CD4-positive, alpha-beta T cell (primary cell): ENCODE measurements around the gene PHF23. TPM values are rescaled to one million over a fixed set of nuclear protein-coding genes. Genes with fewer than 3 reads are reported as not detected.
A peak's percentile ranks its signal among the peaks of the same experiment; 100 is the strongest.

Experiments
- ATAC-seq: fragments of 200-7000 bp; cut with Tn5 transposase; one replicate; pipeline ENCODE4 v1.10.0; 2022; ENCODE audit warnings: mild to moderate bottlenecking; ENCODE audit not compliant: poor library complexity
- CTCF ChIA-PET: fragments of 350-600 bp; sonication (Branson Sonifier 250); formaldehyde crosslinking; loops from one replicate; lab custom pipeline; 2021; ENCODE audit warnings: antibody characterized with exemption, inconsistent platforms; lab: Charles Lee
- POLR2A ChIA-PET: fragments of 350-600 bp; sonication (Branson Sonifier 250); formaldehyde crosslinking; loops from one replicate; lab custom pipeline; 2021; ENCODE audit warnings: antibody characterized with exemption, inconsistent platforms; lab: Charles Lee
- DNase-seq, 14 experiments: peaks; one replicate each; pipeline ENCODE4 v3.0.0-alpha.2; 2013 to 2020; ENCODE audit warnings: mixed read lengths in 2 of 14
- H3K27ac ChIP-seq, 2 donors: one replicate each; pipeline versions ENCODE4 v1.5.1 to v1.7.0; 2013; ENCODE audit warnings: low read length in 2 of 2, low read depth in 1 of 2, mild to moderate bottlenecking in 1 of 2
- H3K27me3 ChIP-seq, 2 experiments: 1 replicate in 1 of 2; 2 replicates in 1 of 2; pipeline versions ENCODE4 v1.6.1 to v1.7.0; 2013; ENCODE audit warnings: low read length in 2 of 2, control low read depth in 1 of 2, mild to moderate bottlenecking in 1 of 2, moderate library complexity in 1 of 2; ENCODE audit not compliant: insufficient read depth in 2 of 2, control insufficient read depth in 1 of 2
- H3K36me3 ChIP-seq: one replicate; pipeline ENCODE4 v1.6.1; 2013; ENCODE audit warnings: low read length, control low read depth; ENCODE audit not compliant: insufficient read depth
- H3K4me1 ChIP-seq: one replicate; pipeline ENCODE4 v1.6.1; 2013; ENCODE audit warnings: low read length, control low read depth; ENCODE audit not compliant: insufficient read depth
- H3K4me3 ChIP-seq: one replicate; pipeline ENCODE4 v1.5.1; 2013; ENCODE audit warnings: mild to moderate bottlenecking, low read length, moderate library complexity
- H3K9me3 ChIP-seq, 2 experiments: 1 replicate in 1 of 2; 2 replicates in 1 of 2; pipeline versions ENCODE4 v1.6.1 to v1.7.0; 2013; ENCODE audit warnings: low read length in 2 of 2, mild to moderate bottlenecking in 2 of 2, control low read depth in 1 of 2, moderate library complexity in 1 of 2; ENCODE audit not compliant: control insufficient read depth in 1 of 2, insufficient read depth in 1 of 2
- H3K27ac Mint-ChIP-seq: one replicate; pipeline ENCODE4 v1.8.0; 2020; ENCODE audit warnings: mixed read lengths
- H3K27me3 Mint-ChIP-seq: one replicate; pipeline ENCODE4 v1.8.0; 2021; ENCODE audit warnings: mixed read lengths
- H3K36me3 Mint-ChIP-seq: one replicate; pipeline ENCODE4 v1.8.0; 2021; ENCODE audit warnings: low read depth, mixed read lengths
- H3K4me1 Mint-ChIP-seq: one replicate; pipeline ENCODE4 v1.8.0; 2021; ENCODE audit warnings: low read depth, mixed read lengths
- H3K4me3 Mint-ChIP-seq: one replicate; pipeline ENCODE4 v1.8.0; 2020; ENCODE audit warnings: mild to moderate bottlenecking, mixed read lengths
- H3K9me3 Mint-ChIP-seq: one replicate; pipeline ENCODE4 v1.8.0; 2020; ENCODE audit warnings: mixed read lengths
- CTCF ChIP-seq: fragments of 200-600 bp; IDR thresholded peaks from one replicate; pipeline ENCODE4 v1.8.0; 2022; ENCODE audit warnings: antibody characterized with exemption, mild to moderate bottlenecking
- intact Hi-C, 2 experiments: fragments of 100-400 bp; cut with DNase I in 1 of 2; cut with micrococcal nuclease in 1 of 2; formaldehyde crosslinking; loops; one replicate each; pipeline versions ENCODE4 v1.15.1 to v1.9.0; 2023 to 2025; cut with DNase I, micrococcal nuclease
- total RNA-seq, 174 experiments: library from RNA in 2 of 174; stranded (reverse) in 2 of 174; gene quantifications; one replicate each; pipeline ENCODE4 v1.2.3 and lab custom pipeline; 2021 to 2026

PHF23 gene
- total RNA-seq, 2 experiments from 2014 or later: 4.5 to 5.1 TPM

GRCh38 chr17:7192271-7192937 is 46.9 kb downstream of the PHF23 start:
- H3K27ac ChIP-seq: no peak overlapping the region
- POLR2A ChIA-PET: no interaction called here
- DNase-seq: no peak
- Mint-ChIP-seq H3K27ac (no peak overlapping the region), H3K9me3 (no peaks in the 10 kb centered on the region), H3K4me1 (no peaks in the 10 kb centered on the region), H3K4me3 (no peak overlapping the region), H3K36me3 (peaks cover 7% of the 10 kb centered on the region), H3K27me3 (no peaks in the 10 kb centered on the region)
- peaks cover 3% of the 10 kb centered on the region for H3K4me1 ChIP-seq
- H3K9me3 ChIP-seq: no peaks in the 10 kb centered on the region
- H3K36me3 ChIP-seq: peaks cover 3% of the 10 kb centered on the region
- H3K27me3 ChIP-seq: no peaks in the 10 kb centered on the region
- H3K4me3 ChIP-seq: no peak overlapping the region
- no peak for ATAC-seq
- CTCF ChIA-PET: no interaction called here
- intact Hi-C loops: no loop called here
- no peak for TF ChIP-seq CTCF

DNA sequence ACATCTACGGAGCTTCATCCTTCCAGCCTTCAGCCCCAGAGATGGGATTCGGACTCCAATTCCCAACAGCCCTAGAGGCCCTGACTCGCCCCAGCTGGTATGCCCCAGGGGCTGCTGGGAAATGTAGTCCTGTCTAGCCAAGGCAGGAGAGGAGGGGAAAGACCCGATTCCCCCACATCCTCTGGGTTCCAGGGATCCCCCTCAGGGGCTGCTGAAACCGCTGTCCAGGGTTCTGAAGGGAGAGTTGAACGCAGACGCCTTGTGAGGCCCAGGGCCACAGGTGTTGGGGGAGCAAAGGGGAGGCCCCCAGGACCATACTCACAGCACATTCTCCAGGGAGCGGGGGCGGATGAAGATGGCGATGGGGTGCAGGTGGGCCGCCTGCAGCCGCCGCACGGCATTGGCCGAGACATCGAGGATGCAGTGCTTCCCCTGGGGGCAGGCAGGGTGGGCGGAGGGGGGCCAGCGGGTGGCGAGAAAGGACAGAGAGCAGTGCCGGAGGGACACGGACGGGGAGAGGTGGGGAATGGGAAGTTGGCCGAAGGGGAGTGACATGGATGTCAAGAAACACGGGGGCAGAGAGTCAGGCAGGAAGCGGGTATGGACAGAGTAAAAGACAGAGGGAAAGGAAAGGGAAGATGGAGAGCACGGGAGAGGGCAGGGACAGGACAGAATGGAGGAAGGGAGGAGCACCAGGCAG is 47.5 kb downstream of the PHF23 start:
- ChIA-PET CTCF (interaction anchor here (1.4 kb wide), 1 partner anchor 8 kb away, joined by 3 read pairs; no protein-coding TSS in a partner anchor), POLR2A (no interaction called here)
- Mint-ChIP-seq H3K27ac (no peak overlapping the region), H3K9me3 (no peaks in the 10 kb centered on the region), H3K4me1 (no peaks in the 10 kb centered on the region), H3K36me3 (peaks cover 7% of the 10 kb centered on the region), H3K27me3 (no peaks in the 10 kb centered on the region), H3K4me3 (no peak overlapping the region)
- Histone ChIP-seq H3K9me3 (no peaks in the 10 kb centered on the region), H3K27me3 (no peaks in the 10 kb centered on the region), H3K27ac (no peak overlapping the region), H3K4me1 (peaks cover 3% of the 10 kb centered on the region), H3K36me3 (peaks cover 3% of the 10 kb centered on the region), H3K4me3 (no peak overlapping the region)
- ATAC-seq (peak; percentile 57), DNase-seq (peak in 4 of 14 experiments; percentile 20 to 57 (median 28))
- no peak for TF ChIP-seq CTCF
- intact Hi-C loops: no loop called here

GRCh38 chr17:7191069-7191468 is 48.2 kb downstream of the PHF23 start:
- no peak for TF ChIP-seq CTCF
- Histone ChIP-seq H3K27me3 (no peaks in the 10 kb centered on the region), H3K9me3 (no peaks in the 10 kb centered on the region), H3K27ac (no peak overlapping the region), H3K36me3 (peaks cover 3% of the 10 kb centered on the region), H3K4me1 (peaks cover 3% of the 10 kb centered on the region), H3K4me3 (no peak overlapping the region)
- ChIA-PET POLR2A (no interaction called here), CTCF (interaction anchor here (1.4 kb wide), 1 partner anchor 9 kb away, joined by 3 read pairs; no protein-coding TSS in a partner anchor)
- no peak for ATAC-seq
- peaks cover 7% of the 10 kb centered on the region for H3K36me3 Mint-ChIP-seq
- no peaks in the 10 kb centered on the region for H3K4me1 Mint-ChIP-seq
- no peaks in the 10 kb centered on the region for H3K9me3 Mint-ChIP-seq
- H3K27me3 Mint-ChIP-seq: no peaks in the 10 kb centered on the region
- H3K27ac Mint-ChIP-seq: no peak overlapping the region
- no peak overlapping the region for H3K4me3 Mint-ChIP-seq
- intact Hi-C loops: no loop called here
- DNase-seq: no peak
